ENCODE measurements around the gene VRK3.
"Not testable (repeated sequence)": the region's sequence is repeated elsewhere in the genome, so short reads cannot be mapped to it uniquely, and the experiment has no call there.

VRK3 gene

GRCh38 chr19:50025022-50025793, at the start of gene VRK3:
VRK3 (minus strand) TSS chr19:50025372; CDS start chr19:50016162, 9,210 bp downstream.
- DNase-seq, result peak; percentile 97

- not testable (repeated sequence) for DNase-seq
These were observed 43.2 kb upstream of the VRK3 start for GRCh38 chr19:50068382-50068781.

GRCh38 chr19:50067575-50067974, 42.4 kb upstream of the VRK3 start:
- no peak for DNase-seq

GRCh38 chr19:50065938-50066337, 40.8 kb upstream of the VRK3 start:
- DNase-seq, result no peak

GRCh38 chr19:50061650-50062049, 36.5 kb upstream of the VRK3 start:
- DNase-seq, result no peak

GRCh38 chr19:50060107-50060506, 34.9 kb upstream of the VRK3 start:
- no peak for DNase-seq

- no peak for DNase-seq
These were observed 33.9 kb upstream of the VRK3 start for GRCh38 chr19:50059045-50059444.

- no peak for DNase-seq
These were observed 33.3 kb upstream of the VRK3 start for GRCh38 chr19:50058425-50058824.

- no peak for DNase-seq
These were observed 27.9 kb upstream of the VRK3 start for GRCh38 chr19:50053119-50053518.

- DNase-seq, result no peak
These were observed 26.8 kb upstream of the VRK3 start for GRCh38 chr19:50051964-50052363.

- not testable (repeated sequence) for DNase-seq
These were observed 26.2 kb upstream of the VRK3 start for GRCh38 chr19:50051228-50051895.

- DNase-seq, result peak; percentile 84
These were observed 25.4 kb upstream of the VRK3 start for GRCh38 chr19:50050406-50051227.

GRCh38 chr19:50047671-50048070, 22.5 kb upstream of the VRK3 start:
- no peak for DNase-seq

- DNase-seq, result peak; percentile 64
These were observed 21.7 kb upstream of the VRK3 start for GRCh38 chr19:50046649-50047503.

GRCh38 chr19:50044922-50045321, 19.8 kb upstream of the VRK3 start:
- no peak for DNase-seq

- DNase-seq, result no peak
These were observed 18.8 kb upstream of the VRK3 start for GRCh38 chr19:50043967-50044366.

- DNase-seq, result no peak
These were observed 17.3 kb upstream of the VRK3 start for GRCh38 chr19:50042363-50043024.

- no peak for DNase-seq
These were observed 15.8 kb upstream of the VRK3 start for GRCh38 chr19:50040967-50041366.

- DNase-seq, result no peak
These were observed 14.8 kb upstream of the VRK3 start for GRCh38 chr19:50039968-50040367.

GRCh38 chr19:50036908-50037307, 11.7 kb upstream of the VRK3 start:
- no peak for DNase-seq

GRCh38 chr19:50030937-50031336, 5.8 kb upstream of the VRK3 start:
- DNase-seq, result no peak

- no peak for DNase-seq
These were observed 5.1 kb upstream of the VRK3 start for GRCh38 chr19:50030225-50030624.
